Measurements from ENCODE around the gene KRTAP3-1.

The KRTAP3-1 gene

DNA sequence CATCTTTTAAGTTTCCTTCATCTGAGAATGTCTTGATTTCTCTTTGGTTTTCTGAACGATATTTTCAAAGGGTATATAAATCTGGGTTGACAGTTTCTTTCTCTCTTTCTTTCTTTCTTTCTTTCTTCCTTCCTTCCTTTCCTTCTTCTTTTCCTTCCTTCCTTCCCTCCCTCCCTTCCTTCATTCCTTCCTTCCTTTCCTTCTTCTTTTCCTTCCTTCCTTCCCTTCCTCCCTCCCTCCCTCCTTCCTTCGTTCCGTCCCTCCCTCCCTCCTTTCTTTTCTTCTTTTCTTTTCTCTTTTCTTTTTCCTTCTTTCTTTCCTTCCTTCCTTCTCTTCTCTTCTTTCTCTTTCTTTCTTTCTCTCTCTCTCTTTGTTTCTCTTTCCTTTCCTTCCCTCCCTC, 34.6 kb downstream of the KRTAP3-1 start:
- no peak for DNase-seq

DNA sequence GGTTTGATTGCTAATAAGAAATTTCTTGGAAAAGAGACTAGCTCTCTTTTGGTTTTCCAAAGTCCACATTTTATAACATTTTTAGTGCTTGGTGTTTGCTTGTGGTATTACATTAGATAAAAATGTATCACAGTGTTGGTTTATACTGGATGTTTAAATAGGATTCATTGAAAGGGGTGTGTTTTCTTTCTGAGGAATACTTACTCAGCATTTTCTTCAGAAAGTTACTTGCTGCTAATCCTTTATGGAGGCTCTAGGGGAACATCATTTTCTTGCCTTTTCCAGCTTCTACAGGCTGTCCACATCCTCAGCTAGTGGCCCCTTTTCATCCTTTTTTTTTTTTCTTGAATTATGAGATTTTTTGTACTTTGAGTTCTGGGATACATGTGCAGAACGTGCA, 41.3 kb downstream of the KRTAP3-1 start:
- no peak for DNase-seq

DNA sequence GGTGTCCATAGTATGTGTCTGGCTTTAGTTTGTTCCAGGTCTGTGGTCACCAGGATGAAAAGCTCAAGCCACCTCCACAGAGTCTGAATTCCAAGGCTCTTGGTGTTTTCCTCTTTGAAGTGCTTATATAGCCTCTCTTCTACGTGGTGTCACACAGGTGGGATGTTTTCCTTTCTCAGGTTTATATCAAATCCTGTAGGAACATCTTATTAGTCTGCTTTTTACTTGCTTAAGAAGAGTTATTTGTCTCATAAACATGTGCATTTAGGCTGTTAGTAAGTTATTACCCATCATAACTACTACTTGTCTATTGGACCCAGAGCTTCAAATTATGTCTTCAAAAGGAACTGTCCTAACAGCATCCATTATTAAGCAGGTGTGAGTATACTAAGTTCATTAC, 42.1 kb downstream of the KRTAP3-1 start, which contains the start of gene KRT39:
Gene KRT39 (minus strand): TSS at position 101 of the 400 bp plus-strand sequence. CDS start 92 bp downstream, at position 9.
- DNase-seq = no peak

DNA sequence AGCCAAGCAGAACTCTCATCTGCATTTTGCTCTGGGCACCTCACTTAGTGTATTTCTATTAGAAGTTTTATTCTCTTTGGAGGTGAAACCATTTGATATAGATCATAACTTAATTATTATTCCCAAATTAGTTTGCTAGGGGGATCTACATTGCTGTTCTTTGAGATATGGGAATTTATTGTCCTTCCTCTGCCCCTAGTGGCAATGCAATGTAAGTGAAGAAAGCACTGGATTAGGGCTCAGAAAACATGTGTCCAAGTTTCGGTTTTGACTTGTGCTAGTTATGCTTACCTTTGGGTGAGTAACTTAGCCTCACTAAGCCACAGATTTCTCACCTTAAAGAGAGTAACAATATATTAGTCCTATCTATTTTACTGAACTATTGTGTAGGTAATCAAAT, 45.1 kb downstream of the KRTAP3-1 start:
- peak in 1 of 6 experiments; percentile 3 for DNase-seq

DNA sequence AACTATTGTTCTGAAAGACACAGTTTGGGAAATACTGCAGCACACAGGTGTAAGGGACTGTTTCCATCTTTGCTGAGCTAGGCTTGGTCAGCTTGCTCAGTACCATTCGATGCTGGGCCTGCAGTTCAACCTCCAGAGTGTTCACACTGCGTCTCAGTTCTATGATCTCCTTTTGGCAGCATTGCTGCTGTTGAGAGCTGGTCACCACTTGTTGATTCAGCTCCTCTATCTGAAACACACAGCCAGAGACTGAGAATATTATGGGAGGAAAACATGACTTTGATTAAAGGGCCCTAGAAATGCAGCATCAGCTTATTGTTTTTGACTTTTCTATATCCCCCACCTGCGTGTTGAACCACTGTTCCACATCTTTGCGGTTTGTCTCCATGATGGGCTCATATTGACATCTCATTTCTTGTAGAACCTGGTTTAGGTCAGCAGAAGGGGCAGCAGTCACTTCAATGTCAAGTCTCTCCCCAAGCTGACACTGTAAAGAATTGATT, 46.8 kb downstream of the KRTAP3-1 start:
- DNase-seq = no peak

DNA sequence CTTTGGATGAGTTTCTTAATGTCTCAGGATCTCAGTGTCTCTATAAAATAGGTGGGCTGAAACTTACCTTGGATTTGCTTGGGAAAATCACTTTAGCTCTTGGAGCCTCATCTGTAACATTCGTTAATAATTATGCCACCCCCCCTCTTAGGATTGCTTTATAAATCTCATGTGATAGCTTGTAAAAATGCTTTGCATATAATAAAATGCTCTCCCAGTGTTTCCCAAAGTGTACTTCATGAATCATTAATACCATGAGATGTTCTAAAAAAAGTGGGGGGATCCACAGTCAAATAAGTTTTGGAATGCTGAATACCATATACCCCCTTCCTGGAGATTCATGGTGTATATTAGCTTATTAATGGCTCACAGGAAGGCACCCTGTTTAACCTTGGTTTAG, 47.3 kb downstream of the KRTAP3-1 start:
- DNase-seq = no peak

DNA sequence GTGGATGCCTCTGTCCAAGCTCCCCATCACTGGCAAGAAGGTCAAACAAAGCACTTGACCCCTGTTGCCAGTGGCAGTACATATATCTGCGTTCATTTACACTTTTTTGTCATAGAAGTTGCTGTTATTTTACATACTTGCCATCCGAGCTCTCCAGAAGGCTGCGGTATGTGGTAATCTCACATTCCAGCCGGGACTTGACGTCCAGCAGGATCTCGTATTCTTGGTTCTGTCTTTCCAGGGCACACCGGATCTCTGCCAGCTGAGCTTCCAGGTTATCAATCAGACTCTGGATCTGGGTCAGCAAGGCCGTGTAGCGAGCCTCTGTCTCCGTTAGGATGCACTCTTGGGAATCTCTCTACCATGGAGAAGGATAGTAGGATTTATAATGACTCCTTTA, 48.8 kb downstream of the KRTAP3-1 start:
- DNase-seq = no peak
